ENCODE measurements around the gene CDC42EP4. TPM values are rescaled to one million over a fixed set of nuclear protein-coding genes. Genes with fewer than 3 reads are reported as not detected.

Gene CDC42EP4
- total RNA-seq, 4 donors from 2014 or later = 54.9 to 75.6 (median 69.6) TPM

DNA sequence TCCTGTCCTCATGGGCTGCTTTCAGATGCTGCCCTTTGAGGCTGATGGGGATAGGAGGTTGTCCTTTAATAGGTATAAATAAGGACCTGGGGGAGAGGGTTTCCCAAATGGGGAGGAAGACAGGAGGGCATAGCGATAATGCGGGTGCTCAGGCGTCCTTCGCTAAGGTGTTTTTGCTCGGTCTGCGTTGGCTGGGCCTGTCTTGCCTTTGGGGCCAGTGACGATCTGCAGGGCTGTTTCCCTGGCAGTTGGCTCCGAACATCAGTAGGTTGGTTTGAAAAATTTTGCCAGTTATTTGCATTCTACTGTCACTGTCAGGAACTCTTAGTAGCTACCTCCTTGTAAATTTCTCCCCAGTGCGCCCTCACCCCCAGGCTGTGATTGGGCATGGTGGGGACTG is 37.8 kb upstream of the CDC42EP4 start:
- TF ChIP-seq POLR2A (IDR thresholded peaks at IDR 0.05) = no peak
- no peak for TF ChIP-seq POLR2AphosphoS5 (IDR thresholded peaks at IDR 0.05)
- TF ChIP-seq, protein P1, sequence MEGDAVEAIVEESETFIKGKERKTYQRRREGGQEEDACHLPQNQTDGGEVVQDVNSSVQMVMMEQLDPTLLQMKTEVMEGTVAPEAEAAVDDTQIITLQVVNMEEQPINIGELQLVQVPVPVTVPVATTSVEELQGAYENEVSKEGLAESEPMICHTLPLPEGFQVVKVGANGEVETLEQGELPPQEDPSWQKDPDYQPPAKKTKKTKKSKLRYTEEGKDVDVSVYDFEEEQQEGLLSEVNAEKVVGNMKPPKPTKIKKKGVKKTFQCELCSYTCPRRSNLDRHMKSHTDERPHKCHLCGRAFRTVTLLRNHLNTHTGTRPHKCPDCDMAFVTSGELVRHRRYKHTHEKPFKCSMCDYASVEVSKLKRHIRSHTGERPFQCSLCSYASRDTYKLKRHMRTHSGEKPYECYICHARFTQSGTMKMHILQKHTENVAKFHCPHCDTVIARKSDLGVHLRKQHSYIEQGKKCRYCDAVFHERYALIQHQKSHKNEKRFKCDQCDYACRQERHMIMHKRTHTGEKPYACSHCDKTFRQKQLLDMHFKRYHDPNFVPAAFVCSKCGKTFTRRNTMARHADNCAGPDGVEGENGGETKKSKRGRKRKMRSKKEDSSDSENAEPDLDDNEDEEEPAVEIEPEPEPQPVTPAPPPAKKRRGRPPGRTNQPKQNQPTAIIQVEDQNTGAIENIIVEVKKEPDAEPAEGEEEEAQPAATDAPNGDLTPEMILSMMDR (IDR thresholded peaks at IDR 0.05) = no peak
- TF ChIP-seq EP300 (IDR thresholded peaks at IDR 0.05; ENCODE audit: low read depth) = no peak
- in situ Hi-C loops (cut with MboI; ENCODE audit: low pct_ligation_motif_present in 1 of 4, low pct_unique_long_range_greater_than_20kb in 1 of 4, low sequenced_read_pairs in 3 of 4) (loop anchor here in 3 of 4 donors (25.0 kb wide), 2 partner anchors 612 to 787 kb away; no protein-coding TSS in a partner anchor), intact Hi-C loops (cut with DNase I; ENCODE audit: low total_unique reads) (no loop called here)
- Histone ChIP-seq H3K9me3 (no peaks in the 10 kb centered on the region), H3K27ac (peak overlapping the region; percentile 68 to 87 (median 77)), H3K4me1 (peaks cover 0 to 21% (median 4%) of the 10 kb centered on the region in 4 donors), H3K4me3 (no peak overlapping the region), H3K36me3 (no peaks in the 10 kb centered on the region), H3K27me3 (no peaks in the 10 kb centered on the region)
- 82% methylated on average over 9 of the region's 9 CpGs; no CpG with 5 or more reads in 1 of the 2 donors for WGBS, 2 donors (ENCODE audit: low coverage in 1 of 2)
- no peak for DNase-seq

DNA sequence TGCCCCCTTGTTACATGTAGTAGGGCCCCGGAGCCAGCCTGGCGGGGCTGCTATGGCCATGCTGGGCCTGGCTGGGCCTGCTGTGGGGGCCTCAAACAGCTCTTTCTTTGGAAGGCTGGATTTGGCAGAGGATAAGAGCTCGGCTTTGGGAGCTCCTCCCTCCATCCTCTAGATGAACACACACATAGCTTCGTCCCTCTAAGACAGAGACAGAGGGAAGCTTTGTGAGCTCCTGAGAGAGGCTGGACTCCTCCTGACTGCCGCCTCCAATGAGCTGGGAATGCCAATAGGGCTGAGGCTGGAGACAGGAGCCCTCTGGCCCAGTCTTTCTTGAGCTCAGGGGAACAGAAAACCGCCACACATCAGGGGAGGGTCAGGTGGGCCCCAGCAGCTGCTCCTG is 37.3 kb upstream of the CDC42EP4 start:
- no peaks in the 10 kb centered on the region for H3K9me3 ChIP-seq
- peak overlapping the region; percentile 68 to 87 (median 77) for H3K27ac ChIP-seq
- intact Hi-C loops (cut with DNase I; ENCODE audit: low total_unique reads) = no loop called here
- H3K36me3 ChIP-seq = no peaks in the 10 kb centered on the region
- no peak for DNase-seq
- no peaks in the 10 kb centered on the region for H3K27me3 ChIP-seq
- TF ChIP-seq POLR2A (IDR thresholded peaks at IDR 0.05) = no peak
- TF ChIP-seq EP300 (IDR thresholded peaks at IDR 0.05; ENCODE audit: low read depth) = no peak
- TF ChIP-seq POLR2AphosphoS5 (IDR thresholded peaks at IDR 0.05) = no peak
- TF ChIP-seq, protein P1 (IDR thresholded peaks at IDR 0.05) = no peak
- peaks cover 0 to 21% (median 4%) of the 10 kb centered on the region in 4 donors for H3K4me1 ChIP-seq
- 61% methylated on average over 6 of the region's 6 CpGs; no CpG with 5 or more reads in 1 of the 2 donors for WGBS, 2 donors (ENCODE audit: low coverage in 1 of 2)
- no peak overlapping the region for H3K4me3 ChIP-seq
- in situ Hi-C loops (cut with MboI; ENCODE audit: low pct_ligation_motif_present in 1 of 4, low pct_unique_long_range_greater_than_20kb in 1 of 4, low sequenced_read_pairs in 3 of 4) = no loop called here

DNA sequence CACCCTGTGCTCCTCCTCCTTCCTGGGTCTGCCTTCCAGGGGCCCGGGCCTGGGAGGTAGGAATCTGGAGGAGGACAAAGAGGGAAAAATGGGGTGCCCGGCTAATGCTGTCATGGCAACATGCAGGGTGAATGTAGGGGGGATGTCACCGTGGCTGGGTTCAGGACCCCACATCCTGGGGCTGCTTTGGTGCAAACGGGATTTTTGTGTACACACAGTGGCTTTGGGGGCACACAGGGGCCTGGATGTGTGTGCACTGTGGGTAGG is 37.0 kb upstream of the CDC42EP4 start:
- TF ChIP-seq EP300 (IDR thresholded peaks at IDR 0.05; ENCODE audit: low read depth) = no peak
- TF ChIP-seq, protein P1 (IDR thresholded peaks at IDR 0.05) = no peak
- TF ChIP-seq POLR2A (IDR thresholded peaks at IDR 0.05) = no peak
- no peak for TF ChIP-seq POLR2AphosphoS5 (IDR thresholded peaks at IDR 0.05)
- DNase-seq = no peak
- Histone ChIP-seq H3K27me3 (no peaks in the 10 kb centered on the region), H3K27ac (peak overlapping the region; percentile 68 to 87 (median 77)), H3K4me3 (no peak overlapping the region), H3K4me1 (peaks cover 0 to 24% (median 5%) of the 10 kb centered on the region in 4 donors), H3K9me3 (no peaks in the 10 kb centered on the region), H3K36me3 (no peaks in the 10 kb centered on the region)
- intact Hi-C loops (cut with DNase I; ENCODE audit: low total_unique reads) (no loop called here), in situ Hi-C loops (cut with MboI; ENCODE audit: low pct_ligation_motif_present in 1 of 4, low pct_unique_long_range_greater_than_20kb in 1 of 4, low sequenced_read_pairs in 3 of 4) (no loop called here)
- 46% methylated on average over 4 of the region's 4 CpGs; no CpG with 5 or more reads in 1 of the 2 donors for WGBS, 2 donors (ENCODE audit: low coverage in 1 of 2)

DNA sequence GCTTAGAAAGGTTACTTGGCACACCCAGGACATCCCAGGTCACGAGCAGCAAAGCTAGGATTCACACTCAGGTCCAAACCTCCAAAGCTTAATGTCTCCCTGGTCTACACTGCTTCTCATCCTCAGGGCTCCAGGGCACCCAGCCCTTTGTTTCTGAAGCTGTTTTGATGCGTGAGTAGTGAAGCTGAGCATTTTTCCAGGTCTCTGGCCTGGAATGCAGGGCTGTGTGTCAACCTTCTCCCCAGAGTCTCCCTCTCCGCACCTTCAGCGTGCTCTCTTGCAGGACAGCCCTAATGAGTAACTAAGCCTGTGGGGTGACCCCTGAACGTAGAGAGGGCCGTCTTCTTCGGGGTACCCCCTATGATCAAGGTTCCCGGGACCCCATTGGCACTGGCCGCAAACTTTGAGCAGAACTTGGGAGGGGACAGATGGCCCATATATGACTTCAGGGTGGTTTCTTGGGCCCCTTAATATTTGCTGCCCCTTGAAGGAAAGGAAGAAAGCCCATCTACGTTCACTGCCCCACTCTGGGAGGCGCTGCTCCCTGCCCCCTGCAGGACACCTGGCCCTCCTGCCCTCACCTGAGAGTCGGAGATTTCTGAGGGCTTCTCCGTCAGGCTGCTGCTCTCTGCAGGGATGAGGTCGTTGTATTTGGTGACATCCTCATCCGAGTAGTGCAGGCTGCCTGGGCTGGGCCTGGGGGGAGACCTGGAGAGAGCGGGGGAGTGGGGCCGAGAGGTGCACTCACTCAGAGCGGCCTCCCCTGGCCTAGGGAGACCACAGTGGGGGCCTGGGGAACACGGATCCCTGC is 36.4 kb upstream of the CDC42EP4 start:
- peaks cover 0 to 29% (median 10%) of the 10 kb centered on the region in 4 donors for H3K4me1 ChIP-seq
- H3K27ac ChIP-seq = peak overlapping the region; percentile 68 to 87 (median 77)
- WGBS, 2 donors (ENCODE audit: low coverage in 1 of 2) = 80 to 100% methylated on average over 1 to 19 of the region's 19 CpGs
- H3K36me3 ChIP-seq = no peaks in the 10 kb centered on the region
- H3K9me3 ChIP-seq = no peaks in the 10 kb centered on the region
- TF ChIP-seq, protein P1 (IDR thresholded peaks at IDR 0.05) = no peak
- TF ChIP-seq EP300 (IDR thresholded peaks at IDR 0.05; ENCODE audit: low read depth) (no peak), POLR2AphosphoS5 (IDR thresholded peaks at IDR 0.05) (no peak), POLR2A (IDR thresholded peaks at IDR 0.05) (no peak)
- in situ Hi-C loops (cut with MboI; ENCODE audit: low pct_ligation_motif_present in 1 of 4, low pct_unique_long_range_greater_than_20kb in 1 of 4, low sequenced_read_pairs in 3 of 4) (no loop called here), intact Hi-C loops (cut with DNase I; ENCODE audit: low total_unique reads) (no loop called here)
- no peak overlapping the region for H3K4me3 ChIP-seq
- no peak for DNase-seq
- H3K27me3 ChIP-seq = no peaks in the 10 kb centered on the region
